ENCODE measurements around the gene C1QTNF6.

- TF ChIP-seq CTCF (IDR thresholded peaks at IDR 0.05) (no peak), POLR2AphosphoS5 (IDR thresholded peaks at IDR 0.05; ENCODE audit: low read depth, low read length) (no peak), REST (IDR thresholded peaks at IDR 0.05; ENCODE audit: insufficient read depth in 1 of 2, low read depth in 2 of 2, low read length in 1 of 2) (no peak)
These were observed 30.8 kb upstream of the C1QTNF6 start for GRCh38 chr22:37218771-37219411.

All from Panc1 (cell line).